HG02885 (cell line): ENCODE data around the gene MPV17L.
"Not testable (repeated sequence)": the region's sequence is repeated elsewhere in the genome, so short reads cannot be mapped to it uniquely, and the experiment has no call there.

Source experiments
- ATAC-seq: cut with Tn5 transposase; IDR thresholded peaks from one replicate; pipeline ENCODE4 v1.9.1; 2021; ENCODE audit warnings: mild to moderate bottlenecking; ENCODE audit not compliant: unreplicated experiment, poor library complexity

MPV17L gene

DNA sequence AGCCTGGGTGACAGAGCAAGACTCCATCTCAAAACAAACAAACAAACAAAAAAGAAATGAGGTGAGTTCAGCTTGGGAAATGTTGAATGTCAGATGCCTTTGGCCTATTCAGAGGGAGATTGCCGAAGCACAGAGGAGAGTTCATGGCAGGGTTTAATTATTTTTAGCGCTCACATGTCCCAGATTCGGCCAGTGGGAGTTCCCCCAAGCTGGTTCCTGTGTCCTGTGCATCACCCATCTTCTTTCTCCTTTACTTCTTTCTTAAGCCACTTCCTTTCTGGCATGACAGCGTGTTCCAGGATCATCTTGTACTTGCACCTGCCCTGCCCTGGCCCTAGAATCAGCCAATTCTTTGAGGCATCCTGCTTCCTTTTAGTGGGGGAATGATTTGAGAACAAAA, 9.2 kb downstream of the MPV17L start:
- no peak for ATAC-seq

DNA sequence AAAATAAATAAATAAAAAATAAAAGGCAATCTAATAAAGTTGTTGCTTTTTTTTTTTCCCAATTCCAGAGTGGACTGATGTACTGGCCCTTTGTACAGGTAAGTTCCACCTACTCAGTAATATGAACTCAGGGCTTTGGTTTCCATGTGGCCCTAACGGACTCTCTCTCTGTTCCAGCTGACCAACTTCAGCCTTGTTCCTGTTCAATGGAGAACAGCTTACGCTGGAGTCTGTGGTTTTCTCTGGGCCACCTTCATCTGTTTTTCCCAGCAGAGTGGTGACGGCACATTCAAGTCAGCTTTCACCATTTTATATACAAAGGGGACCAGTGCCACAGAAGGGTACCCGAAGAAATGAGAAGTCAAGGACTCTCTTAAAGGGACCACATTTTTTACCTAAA, 12.2 kb downstream of the MPV17L start:
- ATAC-seq = not testable (repeated sequence)

DNA sequence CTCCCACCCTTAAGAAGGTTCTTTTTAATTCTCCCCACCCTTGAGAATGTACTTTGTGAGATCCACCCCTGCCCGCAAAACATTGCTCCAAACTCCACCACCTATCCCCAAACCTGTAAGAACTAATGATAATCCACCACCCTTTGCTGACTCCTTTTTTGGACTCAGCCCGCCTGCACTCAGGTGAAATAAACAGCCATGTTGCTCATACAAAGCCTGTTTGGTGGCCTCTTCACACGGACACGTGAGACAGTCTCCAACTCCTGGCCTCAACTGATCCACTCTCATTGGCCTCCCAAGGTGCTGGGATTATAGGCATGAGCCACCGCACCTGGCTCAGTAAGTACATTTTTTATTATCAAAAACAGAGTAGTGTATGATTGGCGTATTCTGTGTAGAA, 13.9 kb downstream of the MPV17L start:
- ATAC-seq = not testable (repeated sequence)

DNA sequence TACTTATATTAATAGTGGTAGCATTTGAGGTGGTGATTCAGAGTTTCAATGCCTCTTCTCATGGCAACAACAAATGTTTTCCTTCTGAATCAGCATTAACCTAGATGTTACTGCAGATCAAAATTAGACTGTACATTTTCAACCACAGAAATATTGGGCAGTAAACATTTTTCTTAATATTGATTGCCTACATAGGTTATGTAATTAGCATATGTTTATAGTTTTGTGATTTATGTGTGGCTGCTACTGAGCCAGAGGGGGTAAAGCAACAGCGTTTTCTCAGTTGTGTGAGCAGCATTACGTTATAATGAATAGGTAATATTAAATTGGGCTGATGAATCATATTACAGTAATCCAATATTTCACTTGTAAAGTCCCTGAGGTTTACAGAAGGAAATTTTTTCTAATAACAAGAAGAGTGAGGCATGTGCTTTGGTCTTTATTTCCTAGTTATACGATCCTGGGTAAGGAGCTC, 20.0 kb downstream of the MPV17L start:
- no peak for ATAC-seq

DNA sequence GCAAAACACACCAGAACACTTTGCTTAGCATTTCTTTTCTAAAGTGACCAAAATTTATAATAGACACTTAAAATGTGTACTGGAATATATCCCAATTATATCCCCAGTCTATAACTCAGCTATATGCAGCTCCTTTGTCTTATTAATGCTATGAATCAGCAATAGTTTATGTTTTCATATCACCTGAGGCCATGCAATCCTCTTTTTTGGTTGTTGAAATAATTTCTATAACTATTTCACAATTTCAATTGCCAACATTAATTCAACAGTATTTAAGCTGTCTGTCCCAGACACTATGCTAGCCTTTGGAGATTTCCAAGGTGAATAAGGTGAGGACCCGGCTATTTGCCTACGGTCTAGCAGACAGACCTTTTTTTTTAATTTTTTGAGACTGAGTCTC, 21.6 kb downstream of the MPV17L start:
- ATAC-seq = no peak

DNA sequence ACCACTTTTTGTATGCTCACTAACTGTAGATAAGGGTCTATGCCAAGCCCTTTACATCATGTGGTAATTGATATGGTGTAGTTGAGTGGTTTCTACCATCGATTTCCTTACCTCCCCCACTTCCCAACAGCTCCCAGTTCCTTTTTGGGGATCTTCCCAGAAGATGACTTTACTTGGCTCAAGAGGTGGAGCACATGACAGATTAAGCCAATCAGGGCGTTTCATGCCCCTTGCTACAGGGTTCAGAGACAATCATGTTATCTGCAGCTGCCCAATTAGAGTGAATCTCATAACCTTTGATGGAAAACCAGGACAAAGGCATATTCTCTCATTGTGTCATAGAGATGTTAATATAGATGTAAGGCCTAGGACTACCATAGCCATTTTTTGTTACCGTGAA, 22.7 kb downstream of the MPV17L start:
- no peak for ATAC-seq

- not testable (repeated sequence) for ATAC-seq
Observed at GRCh38 chr16:15421696-15422095, 26.1 kb downstream of the MPV17L start.

- no peak for ATAC-seq
Observed at GRCh38 chr16:15422222-15422621, 26.7 kb downstream of the MPV17L start.

- ATAC-seq = no peak
Observed at GRCh38 chr16:15425861-15426260, 30.3 kb downstream of the MPV17L start.

DNA sequence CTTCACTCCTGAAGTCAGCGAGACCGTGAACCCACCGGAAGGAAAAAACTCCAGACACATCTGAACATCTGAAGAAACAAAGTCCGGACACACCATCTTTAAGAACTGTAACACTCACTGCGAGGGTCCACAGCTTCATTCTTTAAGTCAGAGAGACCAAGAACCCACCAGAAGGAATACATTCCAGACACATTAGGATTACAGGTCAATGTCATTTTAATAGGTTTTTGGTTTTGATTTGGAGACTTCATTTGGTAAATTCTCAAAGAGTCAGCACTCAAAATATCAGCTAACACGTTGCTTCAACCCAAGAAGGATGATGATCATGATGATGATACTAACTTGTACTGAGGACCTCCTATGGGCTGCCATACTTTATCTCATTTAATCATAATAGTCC, 31.2 kb downstream of the MPV17L start:
- no peak for ATAC-seq

- ATAC-seq = no peak
Observed at GRCh38 chr16:15427648-15428239, 32.2 kb downstream of the MPV17L start.

GRCh38 chr16:15430884-15431283, 35.3 kb downstream of the MPV17L start:
- ATAC-seq = not testable (repeated sequence)

DNA sequence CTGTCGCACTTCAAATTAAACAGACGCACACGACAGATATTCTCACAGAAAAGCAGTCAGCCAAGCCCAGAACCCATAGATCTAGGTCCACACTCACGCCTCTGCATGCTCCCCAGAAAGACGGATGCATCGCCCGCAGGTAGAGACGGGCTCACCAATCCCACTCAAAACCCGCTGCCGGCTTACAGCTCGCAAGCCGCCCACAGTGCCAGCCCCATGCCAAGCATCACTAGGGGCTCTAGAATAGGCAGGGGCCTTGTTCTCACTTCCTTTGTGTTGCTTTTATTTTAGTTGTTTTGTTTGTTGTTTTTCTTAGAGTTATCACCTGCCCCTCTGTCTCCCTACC, 38.5 kb downstream of the MPV17L start:
- ATAC-seq = no peak

DNA sequence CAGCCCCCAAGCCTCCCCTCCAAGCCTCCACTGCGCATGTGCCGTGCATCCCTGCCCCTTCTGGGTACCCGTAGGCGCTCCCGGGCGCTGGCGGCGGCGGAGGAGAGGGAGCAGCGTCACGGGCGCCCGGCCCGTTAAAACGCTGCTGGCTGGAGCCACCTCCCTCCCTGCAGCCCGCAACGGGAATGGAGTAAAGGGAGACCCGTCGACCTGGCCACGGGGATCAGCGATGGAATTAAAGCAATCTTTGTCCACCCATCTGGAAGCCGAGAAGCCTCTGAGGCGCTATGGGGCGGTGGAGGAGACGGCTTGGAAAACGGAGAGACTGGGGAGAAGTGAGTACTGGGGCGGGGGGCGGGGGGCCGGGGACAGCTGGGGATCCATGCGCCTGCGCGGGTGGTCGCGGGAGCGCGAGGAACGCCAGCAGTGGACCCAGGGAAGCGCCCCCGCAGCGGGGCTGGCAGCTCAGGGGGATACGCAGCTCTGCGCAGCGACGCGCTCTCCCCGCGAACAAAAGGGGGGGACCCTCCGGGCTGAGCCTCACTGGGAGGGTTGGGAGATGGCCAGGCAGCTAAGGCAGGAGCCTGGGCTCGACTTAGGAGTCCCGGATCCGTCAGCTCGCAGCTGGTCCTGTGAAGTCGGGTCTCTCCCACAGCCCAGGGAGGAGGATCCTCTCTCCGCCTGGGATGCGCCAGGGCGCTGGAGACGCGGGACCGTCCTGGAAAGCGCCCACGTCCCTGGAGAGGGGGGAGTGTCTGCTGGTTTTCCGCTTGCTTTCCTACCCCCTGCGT, 39.1 kb downstream of the MPV17L start, which contains the start of gene BMERB1:
Gene BMERB1 (plus strand): TSS at position 164 of the 791 bp plus-strand sequence. CDS start 66 bp downstream, at position 230.
- no peak for ATAC-seq

- no peak for ATAC-seq
Observed at GRCh38 chr16:15435216-15435864, 39.8 kb downstream of the MPV17L start.

GRCh38 chr16:15439102-15439501, 43.5 kb downstream of the MPV17L start:
- ATAC-seq = no peak

- ATAC-seq = no peak
Observed at GRCh38 chr16:15439521-15439920, 44.0 kb downstream of the MPV17L start.

- ATAC-seq = no peak
Observed at GRCh38 chr16:15440852-15441251, 45.3 kb downstream of the MPV17L start.

DNA sequence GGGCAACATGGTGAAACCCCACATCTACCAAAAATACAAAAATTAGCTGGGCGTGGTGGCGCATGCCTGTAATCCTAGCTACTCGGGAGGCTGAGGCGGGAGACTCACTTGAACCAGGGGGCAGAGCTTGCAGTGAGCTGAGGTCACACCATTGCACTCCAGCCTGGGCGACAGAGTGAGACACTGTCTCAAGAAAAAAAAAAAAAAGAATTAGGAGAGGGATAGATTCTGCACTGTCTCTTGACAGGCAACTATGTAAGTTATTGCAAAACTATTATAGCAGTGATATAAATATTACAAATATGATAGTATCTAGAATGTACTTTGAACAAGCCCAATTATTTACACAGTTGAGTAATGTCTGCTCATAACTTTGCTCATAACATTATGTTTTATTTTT, 46.6 kb downstream of the MPV17L start:
- not testable (repeated sequence) for ATAC-seq

DNA sequence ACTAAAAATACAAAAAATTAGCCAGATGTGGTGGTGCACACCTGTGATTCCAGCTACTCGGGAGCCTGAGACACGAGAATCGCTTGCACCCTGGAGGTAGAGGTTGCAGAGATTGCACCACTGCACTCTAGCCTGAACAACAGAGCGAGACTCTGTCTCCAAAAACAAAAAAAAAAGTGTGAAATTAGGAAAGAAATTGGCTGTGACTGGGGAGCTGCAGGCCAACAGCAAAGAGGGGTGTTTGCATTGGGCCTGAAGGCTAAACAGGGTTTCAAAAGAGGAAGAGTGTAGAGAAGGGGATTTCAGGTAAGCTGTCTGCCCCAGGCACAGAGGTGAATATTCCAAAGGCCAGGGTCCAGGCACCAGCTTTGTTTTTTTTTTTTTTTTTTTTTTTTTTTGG, 48.2 kb downstream of the MPV17L start:
- ATAC-seq = no peak

DNA sequence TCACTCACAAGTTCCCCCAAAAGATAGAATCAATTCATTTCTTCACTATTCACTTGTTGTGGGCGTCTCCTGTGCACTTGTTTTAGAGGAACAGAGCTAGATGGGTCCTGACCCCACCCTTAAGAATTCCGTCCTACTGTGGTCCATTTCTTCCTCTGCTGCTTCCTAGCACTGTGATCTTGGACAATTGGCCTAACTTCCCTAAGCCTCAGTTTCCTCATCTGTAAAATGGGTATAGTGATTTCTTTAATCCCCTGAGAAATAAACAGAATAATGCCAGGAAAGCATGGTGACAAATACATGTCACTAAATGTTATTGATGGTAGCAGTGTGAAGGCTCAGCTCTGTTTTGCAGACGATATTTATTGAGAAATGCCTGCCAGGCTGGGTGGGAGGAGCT, 48.7 kb downstream of the MPV17L start:
- ATAC-seq = no peak
